Measurements from ENCODE around the gene CLEC4G.

DNA sequence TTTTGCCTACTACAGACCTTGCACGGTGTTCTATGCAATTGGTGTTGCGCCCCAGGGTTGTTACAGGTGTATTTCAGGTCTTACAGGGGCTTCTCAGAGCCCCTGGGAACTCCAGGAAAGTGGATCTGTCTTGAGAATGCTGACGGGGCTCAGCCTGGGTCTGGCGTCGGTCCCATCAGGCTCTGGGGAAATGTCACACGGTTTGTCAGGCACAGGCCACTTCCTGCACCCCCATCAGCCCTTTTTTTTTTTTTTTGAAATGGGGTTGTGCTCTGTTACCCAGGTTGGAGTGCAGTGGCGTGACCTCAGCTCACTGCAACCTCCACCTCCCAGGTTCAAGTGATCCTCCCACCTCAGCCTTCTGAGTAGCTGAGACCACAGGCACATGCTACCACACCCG is 13.2 kb downstream of the CLEC4G start:
- no peak for TF ChIP-seq EP300 (IDR thresholded peaks at IDR 0.05; ENCODE audit: borderline replicate concordance)
- TF ChIP-seq, protein P1, sequence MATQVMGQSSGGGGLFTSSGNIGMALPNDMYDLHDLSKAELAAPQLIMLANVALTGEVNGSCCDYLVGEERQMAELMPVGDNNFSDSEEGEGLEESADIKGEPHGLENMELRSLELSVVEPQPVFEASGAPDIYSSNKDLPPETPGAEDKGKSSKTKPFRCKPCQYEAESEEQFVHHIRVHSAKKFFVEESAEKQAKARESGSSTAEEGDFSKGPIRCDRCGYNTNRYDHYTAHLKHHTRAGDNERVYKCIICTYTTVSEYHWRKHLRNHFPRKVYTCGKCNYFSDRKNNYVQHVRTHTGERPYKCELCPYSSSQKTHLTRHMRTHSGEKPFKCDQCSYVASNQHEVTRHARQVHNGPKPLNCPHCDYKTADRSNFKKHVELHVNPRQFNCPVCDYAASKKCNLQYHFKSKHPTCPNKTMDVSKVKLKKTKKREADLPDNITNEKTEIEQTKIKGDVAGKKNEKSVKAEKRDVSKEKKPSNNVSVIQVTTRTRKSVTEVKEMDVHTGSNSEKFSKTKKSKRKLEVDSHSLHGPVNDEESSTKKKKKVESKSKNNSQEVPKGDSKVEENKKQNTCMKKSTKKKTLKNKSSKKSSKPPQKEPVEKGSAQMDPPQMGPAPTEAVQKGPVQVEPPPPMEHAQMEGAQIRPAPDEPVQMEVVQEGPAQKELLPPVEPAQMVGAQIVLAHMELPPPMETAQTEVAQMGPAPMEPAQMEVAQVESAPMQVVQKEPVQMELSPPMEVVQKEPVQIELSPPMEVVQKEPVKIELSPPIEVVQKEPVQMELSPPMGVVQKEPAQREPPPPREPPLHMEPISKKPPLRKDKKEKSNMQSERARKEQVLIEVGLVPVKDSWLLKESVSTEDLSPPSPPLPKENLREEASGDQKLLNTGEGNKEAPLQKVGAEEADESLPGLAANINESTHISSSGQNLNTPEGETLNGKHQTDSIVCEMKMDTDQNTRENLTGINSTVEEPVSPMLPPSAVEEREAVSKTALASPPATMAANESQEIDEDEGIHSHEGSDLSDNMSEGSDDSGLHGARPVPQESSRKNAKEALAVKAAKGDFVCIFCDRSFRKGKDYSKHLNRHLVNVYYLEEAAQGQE (IDR thresholded peaks at IDR 0.05; ENCODE audit: low read depth) = no peak

Measured in Ishikawa (cell line).